PFSK-1 (cell line): ENCODE data around the gene LORICRIN.

Source experiments
- FOXP2 ChIP-seq: optimal IDR thresholded peaks from 2 replicates; pipeline ENCODE3; 2011; ENCODE audit warnings: borderline replicate concordance, control low read depth, inconsistent platforms; ENCODE audit not compliant: insufficient read depth; ENCODE audit errors: extremely low read length, extremely low read depth
- POLR2AphosphoS5 ChIP-seq: IDR thresholded peaks from 2 replicates; pipeline ENCODE4 v1.6.1; 2012; ENCODE audit warnings: low read depth, mild to moderate bottlenecking, control low read depth, low read length, moderate library complexity
- SIN3A ChIP-seq: IDR thresholded peaks from 2 replicates; pipeline ENCODE4 v1.6.1; 2012; ENCODE audit warnings: mild to moderate bottlenecking, low read length, moderate library complexity, borderline replicate concordance; ENCODE audit not compliant: insufficient read depth
- TAF1 ChIP-seq: IDR thresholded peaks from 2 replicates; pipeline ENCODE4 v1.6.1; 2012; ENCODE audit warnings: low read length, control low read depth, borderline replicate concordance; ENCODE audit not compliant: insufficient read depth
- TF ChIP-seq, protein P1 (sequence below), 2 experiments: IDR thresholded peaks; 2 replicates each; pipeline versions ENCODE4 v1.6.1 to v1.8.0; 2011 to 2012; ENCODE audit warnings: low read depth in 2 of 2, low read length in 2 of 2, control low read depth in 1 of 2, inconsistent platforms in 1 of 2, mild to moderate bottlenecking in 1 of 2, moderate library complexity in 1 of 2; ENCODE audit not compliant: insufficient read depth in 1 of 2

Gene LORICRIN

GRCh38 chr1:153251087-153251486 is 8.4 kb upstream of the LORICRIN start:
- TF ChIP-seq, protein P1, sequence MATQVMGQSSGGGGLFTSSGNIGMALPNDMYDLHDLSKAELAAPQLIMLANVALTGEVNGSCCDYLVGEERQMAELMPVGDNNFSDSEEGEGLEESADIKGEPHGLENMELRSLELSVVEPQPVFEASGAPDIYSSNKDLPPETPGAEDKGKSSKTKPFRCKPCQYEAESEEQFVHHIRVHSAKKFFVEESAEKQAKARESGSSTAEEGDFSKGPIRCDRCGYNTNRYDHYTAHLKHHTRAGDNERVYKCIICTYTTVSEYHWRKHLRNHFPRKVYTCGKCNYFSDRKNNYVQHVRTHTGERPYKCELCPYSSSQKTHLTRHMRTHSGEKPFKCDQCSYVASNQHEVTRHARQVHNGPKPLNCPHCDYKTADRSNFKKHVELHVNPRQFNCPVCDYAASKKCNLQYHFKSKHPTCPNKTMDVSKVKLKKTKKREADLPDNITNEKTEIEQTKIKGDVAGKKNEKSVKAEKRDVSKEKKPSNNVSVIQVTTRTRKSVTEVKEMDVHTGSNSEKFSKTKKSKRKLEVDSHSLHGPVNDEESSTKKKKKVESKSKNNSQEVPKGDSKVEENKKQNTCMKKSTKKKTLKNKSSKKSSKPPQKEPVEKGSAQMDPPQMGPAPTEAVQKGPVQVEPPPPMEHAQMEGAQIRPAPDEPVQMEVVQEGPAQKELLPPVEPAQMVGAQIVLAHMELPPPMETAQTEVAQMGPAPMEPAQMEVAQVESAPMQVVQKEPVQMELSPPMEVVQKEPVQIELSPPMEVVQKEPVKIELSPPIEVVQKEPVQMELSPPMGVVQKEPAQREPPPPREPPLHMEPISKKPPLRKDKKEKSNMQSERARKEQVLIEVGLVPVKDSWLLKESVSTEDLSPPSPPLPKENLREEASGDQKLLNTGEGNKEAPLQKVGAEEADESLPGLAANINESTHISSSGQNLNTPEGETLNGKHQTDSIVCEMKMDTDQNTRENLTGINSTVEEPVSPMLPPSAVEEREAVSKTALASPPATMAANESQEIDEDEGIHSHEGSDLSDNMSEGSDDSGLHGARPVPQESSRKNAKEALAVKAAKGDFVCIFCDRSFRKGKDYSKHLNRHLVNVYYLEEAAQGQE (IDR thresholded peaks at IDR 0.05; ENCODE audit: insufficient read depth in 1 of 2, low read depth in 2 of 2, low read length in 2 of 2), result no peak
- no peak for TF ChIP-seq FOXP2
- TF ChIP-seq POLR2AphosphoS5, result no peak
- TF ChIP-seq TAF1, result no peak
- TF ChIP-seq SIN3A, result no peak

- TF ChIP-seq TAF1 (no peak), FOXP2 (no peak), SIN3A (no peak), POLR2AphosphoS5 (no peak)
- TF ChIP-seq, protein P1 (IDR thresholded peaks at IDR 0.05; ENCODE audit: insufficient read depth in 1 of 2, low read depth in 2 of 2, low read length in 2 of 2), result no peak
Observed at GRCh38 chr1:153251562-153251961, 7.9 kb upstream of the LORICRIN start.

DNA sequence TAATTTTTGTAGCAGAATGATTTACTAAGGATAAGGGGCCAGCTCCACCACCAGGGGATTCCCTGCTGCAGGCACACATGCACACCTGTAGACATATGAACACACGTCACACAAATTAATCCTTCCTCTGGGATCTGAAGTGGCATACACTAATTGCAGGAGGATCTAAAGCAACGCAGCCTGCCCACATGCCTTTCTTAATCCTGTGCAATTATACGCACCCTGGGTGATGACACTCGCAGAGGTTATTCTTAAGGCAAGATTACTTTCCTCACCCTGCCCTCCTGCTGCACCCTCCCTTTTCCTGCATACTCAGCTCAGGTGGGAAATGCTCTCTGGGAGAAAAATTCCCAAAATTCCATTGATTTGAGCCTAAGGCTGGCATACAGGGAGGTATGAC is 7.5 kb upstream of the LORICRIN start:
- TF ChIP-seq POLR2AphosphoS5 (no peak), SIN3A (no peak), TAF1 (no peak), FOXP2 (no peak)
- TF ChIP-seq, protein P1 (IDR thresholded peaks at IDR 0.05; ENCODE audit: insufficient read depth in 1 of 2, low read depth in 2 of 2, low read length in 2 of 2), result no peak

DNA sequence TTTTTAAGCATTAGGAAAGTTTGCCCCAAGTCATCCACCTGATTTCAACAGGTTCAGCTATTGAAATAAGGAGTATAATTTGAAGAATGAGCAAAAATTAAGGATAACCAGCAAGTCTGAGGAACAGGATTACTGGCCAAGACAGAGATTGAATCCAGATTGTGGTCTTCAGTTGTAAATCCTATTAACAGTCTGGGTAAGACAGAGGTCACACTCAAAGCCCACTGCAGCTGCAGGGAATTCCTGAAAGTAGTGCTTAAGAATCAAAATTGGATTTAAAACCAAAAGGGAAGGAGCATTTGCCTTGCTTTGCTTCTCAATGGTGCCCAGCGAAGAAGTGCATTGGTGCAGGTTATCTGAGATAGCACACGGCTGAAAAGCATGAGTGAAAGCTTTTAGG is 6.4 kb upstream of the LORICRIN start:
- no peak for TF ChIP-seq TAF1
- no peak for TF ChIP-seq FOXP2
- TF ChIP-seq, protein P1 (IDR thresholded peaks at IDR 0.05; ENCODE audit: insufficient read depth in 1 of 2, low read depth in 2 of 2, low read length in 2 of 2), result no peak
- no peak for TF ChIP-seq SIN3A
- no peak for TF ChIP-seq POLR2AphosphoS5

DNA sequence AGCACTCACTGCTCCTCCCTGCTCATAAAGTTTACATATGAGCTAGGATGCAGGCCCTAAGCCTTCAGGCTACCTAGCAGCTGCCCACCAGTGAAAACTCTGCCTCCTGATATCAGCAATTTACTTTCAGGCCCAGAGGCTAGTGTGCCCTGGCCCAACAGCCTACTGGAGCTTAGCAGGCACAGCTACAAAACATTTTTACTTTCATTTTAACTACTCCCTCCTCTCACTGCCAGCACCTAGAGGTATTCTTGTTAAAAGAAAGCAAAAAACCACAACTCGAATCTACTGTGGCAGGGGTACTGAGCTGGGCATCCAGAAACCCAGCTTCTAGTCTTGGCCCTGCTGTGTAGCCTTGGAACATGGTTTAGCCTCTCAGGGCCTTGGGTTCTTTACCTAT is 5.8 kb upstream of the LORICRIN start:
- TF ChIP-seq TAF1 (no peak), SIN3A (no peak), POLR2AphosphoS5 (no peak), FOXP2 (no peak)
- TF ChIP-seq, protein P1 (IDR thresholded peaks at IDR 0.05; ENCODE audit: insufficient read depth in 1 of 2, low read depth in 2 of 2, low read length in 2 of 2), result no peak
